AG10803 (cell line): ENCODE data around the gene TTC28.
"Not testable (repeated sequence)": the region's sequence is repeated elsewhere in the genome, so short reads cannot be mapped to it uniquely, and the experiment has no call there.

Source experiments
- DNase-seq: peaks from one replicate; pipeline ENCODE4 v3.0.0; 2010; ENCODE audit warnings: low read depth
- H3K4me3 ChIP-seq: 2 replicates; pipeline ENCODE4 v1.5.1; 2011; ENCODE audit warnings: mild to moderate bottlenecking, low read length, control low read depth
- TF ChIP-seq, protein P1 (sequence below): conservative IDR thresholded peaks from 2 replicates; pipeline ENCODE4 v1.5.1; 2011; ENCODE audit warnings: mild to moderate bottlenecking, low read length, control low read depth, inconsistent platforms

TTC28 gene

DNA sequence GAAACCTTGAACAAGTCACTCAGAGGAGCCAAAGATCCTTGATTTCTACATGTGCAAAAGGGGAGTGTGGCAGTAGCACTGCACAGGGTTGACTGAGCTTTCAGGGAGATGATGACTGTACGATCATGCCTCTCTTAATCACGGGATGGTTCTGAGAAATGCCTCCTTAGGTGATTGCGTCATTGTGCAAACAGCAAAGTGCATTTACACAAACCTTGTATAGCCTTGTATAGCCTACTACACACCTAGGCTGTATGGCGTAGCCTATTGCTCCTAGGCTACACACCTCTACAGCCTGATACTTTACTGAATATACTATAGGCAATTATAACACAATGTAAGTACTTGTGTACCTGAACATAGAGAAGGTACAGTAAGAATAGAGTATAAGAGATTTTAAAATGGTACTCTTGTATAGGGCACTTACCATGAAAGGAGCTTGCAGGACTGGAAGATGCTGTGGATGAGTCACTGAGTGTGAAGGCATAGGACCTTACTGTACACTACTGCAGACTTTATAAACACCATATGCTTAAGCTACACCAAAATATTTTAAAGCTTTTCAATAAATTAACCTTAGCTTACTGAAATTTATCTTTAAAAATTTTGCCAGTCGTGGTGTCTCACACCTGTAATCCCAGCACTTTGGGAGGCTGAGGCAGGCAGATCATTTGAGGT lies 1.3 kb upstream of the TTC28 start:
- DNase-seq, H3K4me3 ChIP-seq: not testable (repeated sequence)

DNA sequence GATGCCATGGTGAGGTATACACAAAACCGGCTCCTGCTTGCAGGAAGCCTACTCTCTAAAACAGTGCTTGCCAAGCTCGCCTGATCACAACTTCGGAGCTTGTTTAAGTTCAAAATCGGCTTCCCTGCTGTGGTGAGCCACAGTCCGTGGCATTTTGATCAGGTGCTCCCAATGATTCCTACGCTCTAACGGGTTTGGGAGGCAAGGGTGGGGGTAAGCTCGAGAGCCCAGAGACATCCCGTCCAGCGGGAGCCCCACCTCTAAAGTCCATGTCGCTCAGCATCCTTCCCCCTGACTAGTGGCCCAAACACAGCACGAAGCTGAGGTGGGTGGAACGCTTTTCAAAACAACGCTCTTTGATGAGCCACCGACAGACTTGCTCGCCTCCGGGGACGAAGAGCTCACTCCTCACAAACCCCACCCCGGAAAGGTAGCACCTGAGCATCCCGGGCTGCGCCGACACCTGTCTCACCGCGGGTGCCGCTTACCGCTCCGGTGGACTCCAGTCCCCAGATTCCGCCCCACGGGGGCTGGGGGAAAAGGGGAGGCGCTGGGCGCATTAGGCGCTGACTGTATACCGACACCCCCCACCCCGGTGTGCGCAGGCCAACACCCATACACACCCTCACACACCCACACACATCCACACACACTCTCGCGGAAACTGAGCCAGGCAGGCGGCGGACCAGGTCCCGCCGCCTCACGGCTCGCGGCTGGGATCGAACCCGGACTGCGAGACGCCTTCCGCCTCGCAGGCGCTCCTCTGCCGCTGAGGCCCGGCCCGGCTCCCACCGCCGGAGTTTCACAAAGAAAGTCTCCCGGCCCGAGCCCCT lies 646 bp downstream of the TTC28 start:
- H3K4me3 ChIP-seq, result peak overlapping the region; percentile 77
- not testable (repeated sequence) for DNase-seq

DNA sequence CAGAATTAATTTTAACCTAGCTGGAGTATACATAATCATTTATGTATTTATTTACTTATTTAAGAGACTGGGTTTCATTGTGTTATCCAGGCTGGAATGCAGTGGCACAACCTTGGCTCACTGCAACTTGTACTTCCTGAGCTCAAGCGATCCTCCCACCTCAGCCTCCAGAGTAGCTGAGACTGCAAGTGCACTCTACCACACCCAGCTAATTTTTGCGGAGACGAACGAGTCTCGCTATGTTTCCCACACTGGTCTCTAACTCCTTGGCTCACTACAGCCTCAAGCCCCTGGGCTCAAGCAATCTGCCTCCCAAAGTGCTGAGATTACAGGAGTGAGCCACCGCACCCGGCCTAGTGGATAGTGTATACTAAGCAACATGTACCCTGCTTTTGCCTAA lies 1.5 kb downstream of the TTC28 start:
- DNase-seq, H3K4me3 ChIP-seq: not testable (repeated sequence)

DNA sequence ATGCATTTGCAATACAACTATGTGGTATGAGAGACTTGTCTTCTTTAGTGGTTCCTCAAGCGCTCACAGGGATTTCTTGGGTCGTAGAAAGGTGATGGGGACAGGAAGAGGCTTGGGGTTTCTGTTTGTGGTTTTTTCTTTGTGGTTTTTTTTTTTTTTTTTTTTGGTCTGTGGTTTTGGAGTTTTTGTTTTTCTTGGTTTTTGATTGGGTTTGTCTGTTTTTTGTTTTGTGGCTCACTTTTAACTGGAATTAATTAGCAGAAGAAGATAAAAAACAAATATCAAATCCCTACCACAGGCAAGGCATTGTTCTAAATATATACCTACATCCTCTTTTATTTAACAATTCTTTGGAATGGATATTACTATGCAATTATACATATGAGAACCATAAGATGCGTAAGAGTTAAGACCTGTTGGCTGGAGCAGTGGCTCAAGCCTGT lies 5.5 kb downstream of the TTC28 start:
- TF ChIP-seq, protein P1, sequence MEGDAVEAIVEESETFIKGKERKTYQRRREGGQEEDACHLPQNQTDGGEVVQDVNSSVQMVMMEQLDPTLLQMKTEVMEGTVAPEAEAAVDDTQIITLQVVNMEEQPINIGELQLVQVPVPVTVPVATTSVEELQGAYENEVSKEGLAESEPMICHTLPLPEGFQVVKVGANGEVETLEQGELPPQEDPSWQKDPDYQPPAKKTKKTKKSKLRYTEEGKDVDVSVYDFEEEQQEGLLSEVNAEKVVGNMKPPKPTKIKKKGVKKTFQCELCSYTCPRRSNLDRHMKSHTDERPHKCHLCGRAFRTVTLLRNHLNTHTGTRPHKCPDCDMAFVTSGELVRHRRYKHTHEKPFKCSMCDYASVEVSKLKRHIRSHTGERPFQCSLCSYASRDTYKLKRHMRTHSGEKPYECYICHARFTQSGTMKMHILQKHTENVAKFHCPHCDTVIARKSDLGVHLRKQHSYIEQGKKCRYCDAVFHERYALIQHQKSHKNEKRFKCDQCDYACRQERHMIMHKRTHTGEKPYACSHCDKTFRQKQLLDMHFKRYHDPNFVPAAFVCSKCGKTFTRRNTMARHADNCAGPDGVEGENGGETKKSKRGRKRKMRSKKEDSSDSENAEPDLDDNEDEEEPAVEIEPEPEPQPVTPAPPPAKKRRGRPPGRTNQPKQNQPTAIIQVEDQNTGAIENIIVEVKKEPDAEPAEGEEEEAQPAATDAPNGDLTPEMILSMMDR, result no peak
- peak; percentile 68 for DNase-seq
- no peak overlapping the region for H3K4me3 ChIP-seq

DNA sequence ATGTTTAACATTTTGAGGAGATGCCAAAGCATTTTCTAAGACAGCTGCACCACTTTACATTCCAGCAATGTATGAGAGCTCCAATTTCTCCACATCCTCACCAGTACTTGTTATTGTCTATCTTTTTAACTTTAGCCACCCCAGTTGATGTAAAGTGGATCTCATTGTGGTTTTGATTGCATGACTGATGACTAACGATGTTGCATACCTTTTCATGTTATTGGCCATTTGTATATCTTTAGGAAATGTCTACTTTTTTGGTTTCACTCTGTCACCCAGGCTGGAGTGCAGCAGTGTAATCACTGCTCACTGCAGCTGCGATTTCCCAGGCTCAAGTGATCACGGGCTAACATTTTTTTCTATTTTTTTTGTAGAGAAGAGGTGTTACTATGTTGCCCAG lies 8.9 kb downstream of the TTC28 start:
- peak; percentile 31 for DNase-seq
- H3K4me3 ChIP-seq, result no peak overlapping the region
- TF ChIP-seq, protein P1, result no peak

DNA sequence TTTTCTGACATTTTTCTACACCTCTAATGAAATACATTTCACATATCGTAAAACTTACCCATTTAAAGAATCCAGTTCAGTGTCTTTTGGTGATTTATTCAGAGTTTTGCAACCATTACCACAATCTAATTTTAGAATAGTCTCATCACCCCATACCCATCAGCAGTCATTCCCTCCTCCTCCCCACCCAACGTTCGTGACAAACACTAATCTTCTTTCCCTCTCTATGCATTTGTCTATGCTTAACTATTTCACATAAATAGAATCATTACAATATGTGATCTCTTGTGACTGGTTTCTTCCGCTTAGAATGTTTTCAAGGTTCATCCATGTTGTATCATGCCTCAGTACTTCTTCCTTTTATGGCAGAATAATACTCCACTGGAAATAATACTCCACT lies 9.5 kb downstream of the TTC28 start:
- TF ChIP-seq, protein P1, result no peak
- H3K4me3 ChIP-seq, result no peak overlapping the region
- peak; percentile 71 for DNase-seq

DNA sequence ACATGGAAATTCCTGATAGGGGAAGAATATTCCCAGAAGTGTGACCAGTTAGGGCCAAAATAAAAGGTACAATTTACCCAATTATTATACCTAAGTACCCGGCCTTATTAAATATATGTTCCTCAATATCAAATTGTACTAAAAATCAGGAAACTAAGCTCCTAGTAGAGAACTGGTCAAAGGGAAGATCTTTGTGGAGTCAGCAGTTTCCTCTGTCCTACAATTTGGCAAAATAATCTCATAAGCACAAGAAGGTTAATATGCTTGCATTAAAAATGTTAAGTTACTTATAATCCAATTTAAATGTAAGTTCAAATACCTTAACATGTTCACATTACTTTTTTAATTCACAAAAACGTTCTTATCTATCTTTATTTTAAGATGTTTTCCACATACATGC lies 10.3 kb downstream of the TTC28 start:
- H3K4me3 ChIP-seq, result no peak overlapping the region
- no peak for DNase-seq
- TF ChIP-seq, protein P1, result no peak

DNA sequence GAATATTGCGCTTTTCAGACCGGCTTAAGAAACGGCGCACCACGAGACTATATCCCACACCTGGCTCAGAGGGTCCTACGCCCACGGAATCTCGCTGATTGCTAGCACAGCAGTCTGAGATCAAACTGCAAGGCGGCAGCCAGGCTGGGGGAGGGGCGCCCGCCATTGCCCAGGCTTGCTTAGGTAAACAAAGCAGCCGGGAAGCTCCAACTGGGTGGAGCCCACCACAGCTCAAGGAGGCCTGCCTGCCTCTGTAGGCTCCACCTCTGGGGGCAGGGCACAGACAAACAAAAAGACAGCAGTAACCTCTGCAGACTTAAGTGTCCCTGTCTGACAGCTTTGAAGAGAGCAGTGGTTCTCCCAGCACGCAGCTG lies 16.1 kb downstream of the TTC28 start:
- H3K4me3 ChIP-seq, DNase-seq: not testable (repeated sequence)

DNA sequence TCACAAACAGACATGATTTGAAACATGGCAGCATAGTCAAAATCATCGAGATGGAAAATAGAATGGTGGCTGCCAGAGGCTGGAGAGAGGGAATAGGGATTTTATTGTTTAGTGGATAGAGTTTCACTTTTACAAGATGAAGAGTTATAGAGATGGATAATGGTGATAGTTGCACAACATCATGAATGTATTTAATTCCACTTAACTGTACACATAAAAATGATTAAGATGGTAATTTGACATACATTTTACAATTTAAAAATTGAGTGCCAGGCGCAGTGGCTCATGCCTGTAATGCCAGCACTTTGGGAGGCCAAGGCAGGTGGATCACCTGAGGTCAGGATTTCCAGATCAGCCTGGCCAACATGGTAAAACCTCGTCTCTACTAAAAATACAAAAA lies 21.2 kb downstream of the TTC28 start:
- DNase-seq, result no peak
- TF ChIP-seq, protein P1, result no peak
- no peak overlapping the region for H3K4me3 ChIP-seq
